HCT116 (cell line): ENCODE data around the gene BDNF.

Experiments
- CTCF ChIP-seq, 3 experiments: fragments of 200-600 bp in 1 of 3; sonication (generic) in 1 of 3; IDR thresholded peaks in 2 of 3; conservative IDR thresholded peaks in 1 of 3; 2 replicates each; pipeline ENCODE4 v1.5.1; 2012 to 2017; ENCODE audit warnings: low read depth in 2 of 3, low read length in 2 of 3, antibody characterized with exemption in 1 of 3, borderline replicate concordance in 1 of 3, control low read depth in 1 of 3, mild to moderate bottlenecking in 1 of 3, mixed read lengths in 1 of 3, mixed run types in 1 of 3, moderate library complexity in 1 of 3; ENCODE audit not compliant: insufficient read depth in 1 of 3
- EZH2 ChIP-seq: fragments of 200-600 bp; sonication (generic); IDR thresholded peaks from 2 replicates; pipeline ENCODE4 v1.6.1; 2017; ENCODE audit warnings: antibody characterized with exemption, mixed run types
- EZH2phosphoT487 ChIP-seq: fragments of 200-600 bp; IDR thresholded peaks from 2 replicates; pipeline ENCODE4 v1.6.1; 2018; ENCODE audit warnings: antibody characterized with exemption, borderline replicate concordance
- JUND ChIP-seq: IDR thresholded peaks from 2 replicates; pipeline ENCODE4 v1.6.1; 2012
- MAX ChIP-seq: IDR thresholded peaks from 2 replicates; pipeline ENCODE4 v1.6.1; 2012
- POLR2A ChIP-seq: IDR thresholded peaks from 2 replicates; pipeline ENCODE4 v1.7.0; 2011; ENCODE audit warnings: borderline replicate concordance; ENCODE audit not compliant: insufficient read depth, insufficient read length; ENCODE audit errors: extremely low read depth
- POLR2AphosphoS5 ChIP-seq: IDR thresholded peaks from 2 replicates; pipeline ENCODE4 v1.6.1; 2011; ENCODE audit warnings: mild to moderate bottlenecking, low read depth, low read length, moderate library complexity
- RAD21 ChIP-seq: IDR thresholded peaks from 2 replicates; pipeline ENCODE4 v1.6.1; 2012; ENCODE audit warnings: low read depth, mild to moderate bottlenecking
- SP1 ChIP-seq: IDR thresholded peaks from 2 replicates; pipeline ENCODE4 v1.6.1; 2012; ENCODE audit warnings: low read depth
- TCF7L2 ChIP-seq: IDR thresholded peaks from 2 replicates; pipeline ENCODE4 v1.7.0; 2011; ENCODE audit warnings: borderline replicate concordance, inconsistent platforms; ENCODE audit not compliant: insufficient read depth, insufficient read length; ENCODE audit errors: extremely low read depth
- YY1 ChIP-seq: IDR thresholded peaks from 2 replicates; pipeline ENCODE4 v1.6.1; 2011; ENCODE audit warnings: low read length, low read depth, moderate library complexity, mild to moderate bottlenecking; ENCODE audit not compliant: insufficient replicate concordance; ENCODE audit errors: extremely low read depth
- ZBTB33 ChIP-seq: IDR thresholded peaks from 2 replicates; pipeline ENCODE4 v1.6.1; 2011; ENCODE audit warnings: mild to moderate bottlenecking, low read length, moderate library complexity; ENCODE audit not compliant: insufficient replicate concordance; ENCODE audit errors: extremely low read depth
- ZFX ChIP-seq: fragments of 450-650 bp; IDR thresholded peaks from 2 replicates; pipeline ENCODE4 v1.6.1; 2017
- ZNF274 ChIP-seq: fragments of 200-500 bp; sonication (Bioruptor generic); IDR thresholded peaks from 2 replicates; pipeline ENCODE4 v1.6.1; 2014; ENCODE audit warnings: mild to moderate bottlenecking, low read depth, low read length, inconsistent platforms

GRCh38 chr11:27651711-27652110 lies 48.5 kb downstream of the BDNF start:
- TF ChIP-seq POLR2A = no peak
- no peak for TF ChIP-seq CTCF (IDR thresholded peaks at IDR 0.05 in 2 of 3, conservative IDR thresholded peaks at IDR 0.05 in 1 of 3; ENCODE audit: borderline replicate concordance in 1 of 3, insufficient read depth in 1 of 3, low read depth in 2 of 3, low read length in 2 of 3)
- TF ChIP-seq RAD21 = no peak
- no peak for TF ChIP-seq MAX
- no peak for TF ChIP-seq ZNF274
- no peak for TF ChIP-seq EZH2phosphoT487
- TF ChIP-seq JUND = no peak
- no peak for TF ChIP-seq TCF7L2
- no peak for TF ChIP-seq POLR2AphosphoS5
- no peak for TF ChIP-seq ZBTB33
- no peak for TF ChIP-seq SP1
- no peak for TF ChIP-seq YY1
- no peak for TF ChIP-seq ZFX
- TF ChIP-seq EZH2 = no peak
